ENCODE data around the gene ZNF784. TPM values are rescaled to one million over a fixed set of nuclear protein-coding genes. Genes with fewer than 3 reads are reported as not detected.
"Not testable (repeated sequence)": the region's sequence is repeated elsewhere in the genome, so short reads cannot be mapped to it uniquely, and the experiment has no call there.

Gene ZNF784
- total and polyA plus RNA-seq, 2 of the 13 experiments (the other 11 are each of a cell fraction or from before 2014, with no cell fraction given) = 4.1 to 4.2 TPM

DNA sequence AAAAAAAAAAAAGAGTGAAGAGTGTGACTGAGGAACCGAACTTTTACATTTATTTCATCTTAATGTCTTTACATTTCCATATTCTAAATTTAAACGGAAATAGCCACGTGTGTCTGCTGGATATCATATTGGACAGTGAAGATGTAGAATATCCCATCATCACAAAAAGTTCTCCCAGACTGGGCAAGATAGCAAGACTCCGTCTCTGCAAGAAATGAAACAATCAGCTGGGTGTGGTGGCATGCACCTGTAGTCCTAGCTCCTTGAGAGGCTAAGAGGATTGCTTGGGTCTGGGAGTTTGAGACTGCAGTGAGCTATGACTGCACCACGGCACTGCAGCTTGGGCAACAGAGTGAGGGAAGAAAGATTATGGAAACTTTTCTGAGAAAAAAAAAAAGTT lies 47.6 kb downstream of the ZNF784 start:
- intact Hi-C loops (cut with micrococcal nuclease; ENCODE audit: unreplicated experiment) = no loop called here
- Histone ChIP-seq H3K27me3 (ENCODE audit: control insufficient read depth in 1 of 2, insufficient read depth in 2 of 2, low read length in 2 of 2) (no peaks in the 10 kb centered on the region), H3K36me3 (replicated peaks in 1 of 2; ENCODE audit: control insufficient read depth in 1 of 2, insufficient read depth in 2 of 2, low read length in 2 of 2) (0 out of 5 replicates have a peak, but pooled peaks cover 0 to 8% of the 10 kb centered on the region in 2 experiments), H3K79me2 (ENCODE audit: insufficient read depth, low read length) (peaks cover 9% of the 10 kb centered on the region), H3K4me1 (ENCODE audit: insufficient read depth, low read length) (peaks cover 14% of the 10 kb centered on the region), H3K9ac (ENCODE audit: insufficient read depth, low read depth, low read length) (no peak overlapping the region), H4K20me1 (ENCODE audit: insufficient read depth, low read length) (no peaks in the 10 kb centered on the region), H3K4me2 (ENCODE audit: low read depth, low read length) (no peak overlapping the region), H3K4me3 (replicated peaks in 1 of 3; ENCODE audit: insufficient read depth in 1 of 3, low read depth in 2 of 3, low read length in 3 of 3) (no peak overlapping the region), H3K9me3 (ENCODE audit: low read length) (no peaks in the 10 kb centered on the region), H3K27ac (ENCODE audit: extremely low read length, insufficient read depth, low read length) (no peak overlapping the region), H2AFZ (ENCODE audit: low read length) (no peak overlapping the region)
- ATAC-seq (no peak), DNase-seq (ENCODE audit: low spot score) (no peak), FAIRE-seq (no peak)
- in situ Hi-C loops (cut with HindIII; ENCODE audit: extremely low pct_ligation_motif_present, low pct_unique_long_range_greater_than_20kb) = no loop called here
- TF ChIP-seq ZNF614 (CRISPR knock-in tag; IDR thresholded peaks at IDR 0.05; ENCODE audit: borderline replicate concordance) (no peak), ZNF121 (CRISPR knock-in tag; IDR thresholded peaks at IDR 0.05) (peak; percentile 66; the same call in 1 of the 2 replicates)
- no TSS peak for BruUV-seq (replicated peaks)
- ChIA-PET POLR2A (interaction anchor here (0.8 kb wide), 1 partner anchor 23 kb away, joined by 3 read pairs; the partner anchor contains the start of gene FIZ1), CTCF (ENCODE audit: low intra/inter-chr PET ratio, low total read pairs) (no interaction called here)
- WGBS (ENCODE audit: low lambda C conversion rate) = 96% methylated on average over 5 of the region's 5 CpGs

DNA sequence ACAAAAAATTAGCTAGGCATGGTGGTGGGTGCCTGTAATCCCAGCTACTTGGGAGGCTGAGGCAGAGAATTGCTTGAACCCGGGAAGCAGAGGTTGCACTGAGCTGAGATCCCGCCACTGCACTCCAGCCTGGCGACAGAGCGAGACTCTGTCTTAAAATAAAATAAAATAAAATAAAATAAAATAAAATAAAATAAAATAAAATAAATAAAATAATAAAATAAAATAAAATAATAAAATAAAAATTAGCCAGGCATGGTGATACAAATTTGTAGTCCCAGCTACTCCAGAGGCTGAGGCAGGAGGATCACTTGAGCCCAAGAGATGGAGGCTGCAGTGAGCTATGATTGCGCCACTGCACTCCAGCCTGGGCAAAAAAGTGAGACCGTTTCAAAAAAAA lies 50.4 kb downstream of the ZNF784 start:
- H3K4me2 ChIP-seq (ENCODE audit: low read depth, low read length); H3K27me3 ChIP-seq (ENCODE audit: control insufficient read depth in 1 of 2, insufficient read depth in 2 of 2, low read length in 2 of 2); H3K9me3 ChIP-seq (ENCODE audit: low read length); FAIRE-seq; H3K4me3 ChIP-seq (replicated peaks in 1 of 3; ENCODE audit: insufficient read depth in 1 of 3, low read depth in 2 of 3, low read length in 3 of 3); DNase-seq (ENCODE audit: low spot score); H3K36me3 ChIP-seq (replicated peaks in 1 of 2; ENCODE audit: control insufficient read depth in 1 of 2, insufficient read depth in 2 of 2, low read length in 2 of 2); H3K4me1 ChIP-seq (ENCODE audit: insufficient read depth, low read length); H3K79me2 ChIP-seq (ENCODE audit: insufficient read depth, low read length); H4K20me1 ChIP-seq (ENCODE audit: insufficient read depth, low read length); ATAC-seq; BruUV-seq (replicated peaks); intact Hi-C loops (cut with micrococcal nuclease; ENCODE audit: unreplicated experiment); H2AFZ ChIP-seq (ENCODE audit: low read length); H3K9ac ChIP-seq (ENCODE audit: insufficient read depth, low read depth, low read length); H3K27ac ChIP-seq (ENCODE audit: extremely low read length, insufficient read depth, low read length); CTCF ChIA-PET (ENCODE audit: low intra/inter-chr PET ratio, low total read pairs); in situ Hi-C loops (cut with HindIII; ENCODE audit: extremely low pct_ligation_motif_present, low pct_unique_long_range_greater_than_20kb): not testable (repeated sequence)
- TF ChIP-seq, protein P1, sequence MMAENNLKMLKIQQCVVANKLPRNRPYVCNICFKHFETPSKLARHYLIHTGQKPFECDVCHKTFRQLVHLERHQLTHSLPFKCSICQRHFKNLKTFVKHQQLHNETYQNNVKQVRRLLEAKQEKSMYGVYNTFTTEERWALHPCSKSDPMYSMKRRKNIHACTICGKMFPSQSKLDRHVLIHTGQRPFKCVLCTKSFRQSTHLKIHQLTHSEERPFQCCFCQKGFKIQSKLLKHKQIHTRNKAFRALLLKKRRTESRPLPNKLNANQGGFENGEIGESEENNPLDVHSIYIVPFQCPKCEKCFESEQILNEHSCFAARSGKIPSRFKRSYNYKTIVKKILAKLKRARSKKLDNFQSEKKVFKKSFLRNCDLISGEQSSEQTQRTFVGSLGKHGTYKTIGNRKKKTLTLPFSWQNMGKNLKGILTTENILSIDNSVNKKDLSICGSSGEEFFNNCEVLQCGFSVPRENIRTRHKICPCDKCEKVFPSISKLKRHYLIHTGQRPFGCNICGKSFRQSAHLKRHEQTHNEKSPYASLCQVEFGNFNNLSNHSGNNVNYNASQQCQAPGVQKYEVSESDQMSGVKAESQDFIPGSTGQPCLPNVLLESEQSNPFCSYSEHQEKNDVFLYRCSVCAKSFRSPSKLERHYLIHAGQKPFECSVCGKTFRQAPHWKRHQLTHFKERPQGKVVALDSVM (CRISPR knock-in tag; IDR thresholded peaks at IDR 0.05) = peak; percentile 49; the same call in 1 of the 2 replicates
- WGBS (ENCODE audit: low lambda C conversion rate) = 66% methylated on average over 6 of the region's 6 CpGs
- POLR2A ChIA-PET = interaction anchor here (1.4 kb wide), 1 partner anchor 24 kb away, joined by 3 read pairs; no protein-coding TSS in a partner anchor

Other genes starting within 250 kb of the ZNF784 start
- gene TMEM190, start 247.7 kb downstream of the ZNF784 start, total RNA-seq (2016; rRNA removed; fragmentation: Illumina TruSeq; extraction: Trizol) = 0.35 TPM in 1 of 2 replicates, not detected in the other
- gene TMEM190, start 247.7 kb downstream of the ZNF784 start, polyA plus RNA-seq (2011; rRNA removed) = 0.83 and 1.6 TPM in 2 replicates
- not detected in 2 replicates for gene TMEM238, start 240.3 kb downstream of the ZNF784 start, total RNA-seq (2016; rRNA removed; fragmentation: Illumina TruSeq; extraction: Trizol)
- not detected in 2 replicates for gene TMEM238, start 240.3 kb downstream of the ZNF784 start, polyA plus RNA-seq (2011; rRNA removed)
- 105 and 149 TPM in 2 replicates for gene RPL28, start 238.6 kb downstream of the ZNF784 start, total RNA-seq (2016; rRNA removed; fragmentation: Illumina TruSeq; extraction: Trizol)
- gene RPL28, start 238.6 kb downstream of the ZNF784 start, polyA plus RNA-seq (2011; rRNA removed) = 420 and 501 TPM in 2 replicates
- gene UBE2S, start 216.8 kb downstream of the ZNF784 start, total RNA-seq (2016; rRNA removed; fragmentation: Illumina TruSeq; extraction: Trizol) = 29.5 and 39.3 TPM in 2 replicates
- 26.6 and 32.2 TPM in 2 replicates for gene UBE2S, start 216.8 kb downstream of the ZNF784 start, polyA plus RNA-seq (2011; rRNA removed)
- gene SHISA7, start 181.3 kb downstream of the ZNF784 start, total RNA-seq (2016; rRNA removed; fragmentation: Illumina TruSeq; extraction: Trizol) = not detected in 2 replicates
- not detected in 2 replicates for gene SHISA7, start 181.3 kb downstream of the ZNF784 start, polyA plus RNA-seq (2011; rRNA removed)
- gene ISOC2, start 162.9 kb downstream of the ZNF784 start, total RNA-seq (2016; rRNA removed; fragmentation: Illumina TruSeq; extraction: Trizol) = 105 and 106 TPM in 2 replicates
- 76.8 and 91.2 TPM in 2 replicates for gene ISOC2, start 162.9 kb downstream of the ZNF784 start, polyA plus RNA-seq (2011; rRNA removed)
- gene C19orf85, start 159.8 kb downstream of the ZNF784 start, total RNA-seq (2016; rRNA removed; fragmentation: Illumina TruSeq; extraction: Trizol) = not detected in 2 replicates
- gene C19orf85, start 159.8 kb downstream of the ZNF784 start, polyA plus RNA-seq (2011; rRNA removed) = not detected in 2 replicates
- gene ZNF628, start 147.9 kb downstream of the ZNF784 start, total RNA-seq (2016; rRNA removed; fragmentation: Illumina TruSeq; extraction: Trizol) = 1.00 and 1.2 TPM in 2 replicates
- gene ZNF628, start 147.9 kb downstream of the ZNF784 start, polyA plus RNA-seq (2011; rRNA removed) = 0.48 and 0.54 TPM in 2 replicates
- 14.7 and 22.3 TPM in 2 replicates for gene NAT14, start 139.4 kb downstream of the ZNF784 start, total RNA-seq (2016; rRNA removed; fragmentation: Illumina TruSeq; extraction: Trizol)
- 20.7 and 24.7 TPM in 2 replicates for gene NAT14, start 139.4 kb downstream of the ZNF784 start, polyA plus RNA-seq (2011; rRNA removed)
- not detected in 2 replicates for gene SSC5D, start 136.1 kb downstream of the ZNF784 start, total RNA-seq (2016; rRNA removed; fragmentation: Illumina TruSeq; extraction: Trizol)
- gene SSC5D, start 136.1 kb downstream of the ZNF784 start, polyA plus RNA-seq (2011; rRNA removed) = 0.03 TPM in 1 of 2 replicates, not detected in the other
- 0.24 and 0.45 TPM in 2 replicates for gene SBK2, start 87.4 kb downstream of the ZNF784 start, total RNA-seq (2016; rRNA removed; fragmentation: Illumina TruSeq; extraction: Trizol)
- gene SBK2, start 87.4 kb downstream of the ZNF784 start, polyA plus RNA-seq (2011; rRNA removed) = 0.14 TPM in 1 of 2 replicates, not detected in the other
- 0.46 and 0.66 TPM in 2 replicates for gene SBK3, start 79.0 kb downstream of the ZNF784 start, total RNA-seq (2016; rRNA removed; fragmentation: Illumina TruSeq; extraction: Trizol)
- 0.77 and 1.5 TPM in 2 replicates for gene SBK3, start 79.0 kb downstream of the ZNF784 start, polyA plus RNA-seq (2011; rRNA removed)
- 1.7 and 2.9 TPM in 2 replicates for gene ZNF579, start 43.7 kb downstream of the ZNF784 start, total RNA-seq (2016; rRNA removed; fragmentation: Illumina TruSeq; extraction: Trizol)
- 2.1 and 2.2 TPM in 2 replicates for gene ZNF579, start 43.7 kb downstream of the ZNF784 start, polyA plus RNA-seq (2011; rRNA removed)
- gene FIZ1, start 25.0 kb downstream of the ZNF784 start, total RNA-seq (2016; rRNA removed; fragmentation: Illumina TruSeq; extraction: Trizol) = 3.4 and 5.9 TPM in 2 replicates
- 3.6 and 4.1 TPM in 2 replicates for gene FIZ1, start 25.0 kb downstream of the ZNF784 start, polyA plus RNA-seq (2011; rRNA removed)
- gene ZNF524, start 24.3 kb downstream of the ZNF784 start, total RNA-seq (2016; rRNA removed; fragmentation: Illumina TruSeq; extraction: Trizol) = 1.6 and 4.6 TPM in 2 replicates
- 3.2 and 5.0 TPM in 2 replicates for gene ZNF524, start 24.3 kb downstream of the ZNF784 start, polyA plus RNA-seq (2011; rRNA removed)
- gene ZNF865, start 18.9 kb downstream of the ZNF784 start, total RNA-seq (2016; rRNA removed; fragmentation: Illumina TruSeq; extraction: Trizol) = 0.93 and 1.0 TPM in 2 replicates
- 1.0 and 1.5 TPM in 2 replicates for gene ZNF865, start 18.9 kb downstream of the ZNF784 start, polyA plus RNA-seq (2011; rRNA removed)
- 3.0 and 4.4 TPM in 2 replicates for gene ZNF580, start 16.4 kb upstream of the ZNF784 start, total RNA-seq (2016; rRNA removed; fragmentation: Illumina TruSeq; extraction: Trizol)
- 6.0 and 7.0 TPM in 2 replicates for gene ZNF580, start 16.4 kb upstream of the ZNF784 start, polyA plus RNA-seq (2011; rRNA removed)
- 18.4 and 19.6 TPM in 2 replicates for gene ZNF581, start 19.1 kb upstream of the ZNF784 start, total RNA-seq (2016; rRNA removed; fragmentation: Illumina TruSeq; extraction: Trizol)
- gene ZNF581, start 19.1 kb upstream of the ZNF784 start, polyA plus RNA-seq (2011; rRNA removed) = 49.5 and 52.6 TPM in 2 replicates
- gene CCDC106, start 23.6 kb upstream of the ZNF784 start, total RNA-seq (2016; rRNA removed; fragmentation: Illumina TruSeq; extraction: Trizol) = 7.0 and 8.8 TPM in 2 replicates
- gene CCDC106, start 23.6 kb upstream of the ZNF784 start, polyA plus RNA-seq (2011; rRNA removed) = 4.7 and 6.2 TPM in 2 replicates
- gene U2AF2, start 30.5 kb upstream of the ZNF784 start, total RNA-seq (2016; rRNA removed; fragmentation: Illumina TruSeq; extraction: Trizol) = 124 and 127 TPM in 2 replicates
- 84.3 and 116 TPM in 2 replicates for gene U2AF2, start 30.5 kb upstream of the ZNF784 start, polyA plus RNA-seq (2011; rRNA removed)
- gene EPN1, start 50.7 kb upstream of the ZNF784 start, total RNA-seq (2016; rRNA removed; fragmentation: Illumina TruSeq; extraction: Trizol) = 28.9 and 32.6 TPM in 2 replicates
- 31.7 and 43.7 TPM in 2 replicates for gene EPN1, start 50.7 kb upstream of the ZNF784 start, polyA plus RNA-seq (2011; rRNA removed)
- not detected in 2 replicates for gene NLRP9, start 113.8 kb upstream of the ZNF784 start, total RNA-seq (2016; rRNA removed; fragmentation: Illumina TruSeq; extraction: Trizol)
- not detected in 2 replicates for gene NLRP9, start 113.8 kb upstream of the ZNF784 start, polyA plus RNA-seq (2011; rRNA removed)
- gene RFPL4A, start 134.5 kb upstream of the ZNF784 start, total RNA-seq (2016; rRNA removed; fragmentation: Illumina TruSeq; extraction: Trizol) = not detected in 2 replicates
- 0.13 TPM in 1 of 2 replicates, not detected in the other for gene RFPL4A, start 134.5 kb upstream of the ZNF784 start, polyA plus RNA-seq (2011; rRNA removed)
- gene RFPL4AL1, start 144.6 kb upstream of the ZNF784 start, total RNA-seq (2016; rRNA removed; fragmentation: Illumina TruSeq; extraction: Trizol) = not detected in 2 replicates
- not detected in 2 replicates for gene RFPL4AL1, start 144.6 kb upstream of the ZNF784 start, polyA plus RNA-seq (2011; rRNA removed)
- 0.02 TPM in 1 of 2 replicates, not detected in the other for gene NLRP11, start 207.4 kb upstream of the ZNF784 start, total RNA-seq (2016; rRNA removed; fragmentation: Illumina TruSeq; extraction: Trizol)
- gene NLRP11, start 207.4 kb upstream of the ZNF784 start, polyA plus RNA-seq (2011; rRNA removed) = 0.01 TPM in 1 of 2 replicates, not detected in the other
- gene NLRP4, start 212.0 kb upstream of the ZNF784 start, total RNA-seq (2016; rRNA removed; fragmentation: Illumina TruSeq; extraction: Trizol) = not detected in 2 replicates
- not detected in 2 replicates for gene NLRP4, start 212.0 kb upstream of the ZNF784 start, polyA plus RNA-seq (2011; rRNA removed)

All from HepG2 (cell line).